ENCODE measurements around the gene TMPRSS7.
A peak's percentile ranks its signal among the peaks of the same experiment; 100 is the strongest.
"Not testable (repeated sequence)": the region's sequence is repeated elsewhere in the genome, so short reads cannot be mapped to it uniquely, and the experiment has no call there.

The TMPRSS7 gene

DNA sequence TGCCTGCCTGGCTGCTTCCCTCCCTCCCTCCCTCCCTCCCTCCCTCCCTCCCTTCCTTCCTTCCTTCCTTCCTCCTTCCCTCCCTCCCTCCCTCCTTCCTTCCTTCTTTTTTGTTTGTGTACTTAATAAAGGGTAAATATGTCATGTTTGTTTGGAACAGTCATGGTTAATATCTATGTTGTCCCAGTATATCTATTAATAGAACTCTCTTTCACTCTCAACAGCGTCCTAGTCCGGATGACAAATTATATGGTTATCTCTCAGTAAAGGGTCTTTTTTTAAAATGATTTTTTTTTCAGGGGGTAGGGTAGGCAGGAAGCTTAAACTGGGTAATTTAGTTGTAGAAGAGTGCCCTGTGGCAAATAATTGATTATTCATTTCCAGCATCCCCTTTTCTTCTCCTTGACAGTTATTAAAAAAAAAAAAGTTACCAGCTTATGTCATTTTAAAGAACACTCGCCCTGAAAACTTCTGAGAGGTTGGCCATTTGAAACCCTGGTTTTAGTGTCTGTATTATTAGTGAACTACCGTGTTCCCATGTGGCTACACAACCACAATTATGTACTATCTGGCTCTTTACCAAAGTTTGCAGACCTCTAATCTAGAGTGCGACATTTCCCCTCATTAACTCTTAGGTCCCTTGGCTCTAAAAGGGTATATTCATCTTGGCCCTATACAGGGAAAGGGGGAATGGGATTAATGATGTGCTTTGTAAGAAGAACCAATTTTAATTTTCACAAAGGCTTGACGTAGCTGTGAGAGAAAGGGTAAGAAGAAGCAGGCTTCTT is 22.1 kb upstream of the TMPRSS7 start:
- no peak for DNase-seq (ENCODE audit: low read depth)

GRCh38 chr3:112013058-112013783 is 21.3 kb upstream of the TMPRSS7 start:
- DNase-seq (ENCODE audit: low read depth): peak; percentile 83

- no peak for DNase-seq (ENCODE audit: low read depth)
Measured at GRCh38 chr3:112013784-112014143, 20.8 kb upstream of the TMPRSS7 start.

DNA sequence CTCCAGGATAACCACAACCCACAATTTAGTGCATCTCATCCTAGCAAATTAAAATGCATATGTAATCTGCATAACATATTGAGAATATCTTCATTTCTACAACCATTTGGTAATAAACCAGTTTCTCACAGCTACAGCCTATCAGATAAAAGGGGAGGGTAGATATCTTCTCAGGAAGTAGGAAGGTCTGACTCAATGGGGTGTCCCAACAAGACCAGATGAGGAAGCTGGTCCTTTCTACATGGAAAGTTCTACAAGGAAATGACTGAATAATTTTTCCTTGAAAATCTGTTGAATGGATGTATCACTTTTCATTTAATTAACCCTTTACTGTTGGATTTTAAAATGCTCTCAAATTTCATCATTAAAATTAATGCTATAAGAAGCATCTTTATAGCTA is 17.4 kb upstream of the TMPRSS7 start:
- no peak for DNase-seq (ENCODE audit: low read depth)

GRCh38 chr3:112018712-112019111 is 15.8 kb upstream of the TMPRSS7 start:
- DNase-seq (ENCODE audit: low read depth): no peak

- DNase-seq (ENCODE audit: low read depth): no peak
Measured at GRCh38 chr3:112019716-112020115, 14.8 kb upstream of the TMPRSS7 start.

DNA sequence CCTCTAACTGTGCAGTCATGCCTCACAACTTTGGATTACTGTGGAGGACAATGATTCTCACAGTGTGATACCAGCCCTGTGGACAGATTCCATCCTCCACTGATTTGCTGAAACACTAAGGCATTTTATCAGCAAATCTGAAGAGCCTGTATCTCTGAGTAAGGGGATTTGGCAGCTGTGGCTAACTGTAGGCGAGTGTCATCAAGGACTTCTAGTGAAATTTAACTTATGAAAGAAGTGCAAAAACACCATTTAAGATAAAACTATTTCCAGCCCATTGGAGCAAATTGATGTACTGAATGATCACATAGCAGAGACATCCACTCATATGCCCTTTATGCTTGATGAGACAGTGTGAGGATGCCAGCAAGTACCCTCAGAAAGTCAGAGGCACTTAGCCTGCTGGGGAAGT is 13.9 kb upstream of the TMPRSS7 start:
- DNase-seq (ENCODE audit: low read depth): no peak

DNA sequence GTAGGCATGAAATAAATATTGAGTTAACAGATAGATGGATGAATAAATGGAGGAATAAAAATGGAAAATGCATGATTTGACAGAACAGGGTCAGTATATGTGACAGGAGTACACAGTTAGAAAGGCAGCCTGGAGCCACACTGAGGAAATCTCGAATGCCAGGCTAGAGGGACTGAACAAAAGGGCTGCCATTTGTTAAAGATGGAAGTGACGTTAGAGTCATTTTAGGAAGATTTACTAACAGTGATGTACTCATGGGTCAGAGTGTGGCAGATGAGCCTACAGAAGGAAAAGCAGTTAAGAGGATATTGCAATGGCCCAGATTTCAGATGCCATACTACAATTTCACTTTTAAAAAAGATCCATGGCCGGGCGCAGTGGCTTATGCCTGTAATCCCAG is 7.4 kb upstream of the TMPRSS7 start:
- DNase-seq (ENCODE audit: low read depth): no peak

DNA sequence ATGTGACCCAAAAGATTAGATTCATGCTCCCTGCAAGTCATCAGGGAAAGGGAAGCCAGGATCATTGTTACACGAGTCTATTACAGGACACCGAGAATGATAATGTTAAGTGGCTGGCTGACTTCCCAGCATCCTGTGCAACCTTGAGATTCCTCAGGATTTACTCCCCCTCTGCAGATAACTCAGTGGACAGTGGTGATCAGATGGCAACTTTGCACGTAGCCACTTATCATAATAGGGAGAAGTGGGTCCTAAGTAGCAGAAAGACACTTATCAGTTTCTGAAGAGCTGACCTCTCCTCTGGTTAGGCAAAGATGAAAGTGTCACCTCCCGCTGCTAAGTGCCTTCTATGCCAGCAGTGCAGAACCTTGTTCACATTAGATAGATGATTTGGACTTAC is 6.7 kb upstream of the TMPRSS7 start:
- DNase-seq (ENCODE audit: low read depth): no peak

- no peak for DNase-seq (ENCODE audit: low read depth)
Measured at GRCh38 chr3:112030901-112031300, 3.6 kb upstream of the TMPRSS7 start.

- DNase-seq (ENCODE audit: low read depth): no peak
Measured at GRCh38 chr3:112032098-112032731, 2.3 kb upstream of the TMPRSS7 start.

DNA sequence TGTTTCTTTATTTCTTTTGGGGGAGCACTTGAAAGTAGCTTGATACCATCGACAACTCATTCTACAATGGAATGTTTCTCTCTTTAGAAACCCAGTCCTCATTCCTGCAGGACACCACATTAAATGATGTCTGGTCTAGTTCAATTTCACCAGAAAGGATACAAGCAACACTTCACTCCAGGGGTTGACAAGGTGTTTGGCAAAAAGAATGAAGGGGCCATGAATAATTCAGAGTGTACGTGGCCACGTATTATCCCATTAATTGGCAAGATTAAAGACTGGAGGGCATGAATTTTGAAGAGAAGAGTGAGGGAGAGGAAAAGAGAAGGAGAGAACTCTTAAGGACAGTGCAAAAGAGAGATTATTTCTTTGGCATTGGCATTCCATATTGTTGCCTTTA is 705 bp downstream of the TMPRSS7 start:
- no peak for DNase-seq (ENCODE audit: low read depth)

GRCh38 chr3:112037194-112037593 is 2.7 kb downstream of the TMPRSS7 start:
- DNase-seq (ENCODE audit: low read depth): not testable (repeated sequence)

DNA sequence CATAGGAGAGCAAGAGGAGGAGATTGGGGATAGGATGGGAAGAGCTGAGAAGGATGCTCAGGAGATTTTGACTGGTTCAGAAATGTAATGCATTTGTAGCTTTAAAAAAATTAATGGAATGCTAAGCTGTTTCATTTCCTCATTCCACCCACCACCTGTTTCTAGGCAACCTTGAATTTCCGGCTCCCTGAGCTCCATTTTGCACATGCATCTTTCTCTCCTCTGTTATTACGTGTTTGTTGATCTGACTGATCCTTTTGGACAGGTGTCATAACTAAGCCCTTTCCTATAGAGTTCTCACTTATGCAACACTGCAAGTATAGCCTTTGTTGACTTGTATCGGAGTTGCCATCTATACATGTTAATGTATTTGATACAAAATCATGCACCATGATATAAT is 4.3 kb downstream of the TMPRSS7 start:
- peak; percentile 32 for DNase-seq (ENCODE audit: low read depth)

DNA sequence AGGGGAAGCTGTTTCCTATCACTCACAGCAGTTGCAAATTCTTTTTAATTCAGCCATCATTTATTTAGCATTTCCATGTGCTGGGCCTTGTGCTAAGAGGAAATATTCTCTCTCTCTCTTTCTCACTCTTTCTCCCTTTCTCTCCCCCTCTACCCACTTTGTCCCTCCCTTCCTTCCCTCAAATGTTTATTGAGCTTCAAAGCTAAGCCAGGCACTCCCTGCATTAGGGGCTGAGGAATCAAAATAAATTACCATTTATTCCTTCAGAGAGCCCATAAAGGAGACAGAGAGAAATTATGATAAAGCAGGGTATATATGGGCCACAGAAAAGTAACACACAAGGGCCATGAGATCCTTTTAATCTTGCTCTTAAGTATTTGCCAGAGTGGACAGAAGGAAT is 6.8 kb downstream of the TMPRSS7 start:
- DNase-seq (ENCODE audit: low read depth): no peak

DNA sequence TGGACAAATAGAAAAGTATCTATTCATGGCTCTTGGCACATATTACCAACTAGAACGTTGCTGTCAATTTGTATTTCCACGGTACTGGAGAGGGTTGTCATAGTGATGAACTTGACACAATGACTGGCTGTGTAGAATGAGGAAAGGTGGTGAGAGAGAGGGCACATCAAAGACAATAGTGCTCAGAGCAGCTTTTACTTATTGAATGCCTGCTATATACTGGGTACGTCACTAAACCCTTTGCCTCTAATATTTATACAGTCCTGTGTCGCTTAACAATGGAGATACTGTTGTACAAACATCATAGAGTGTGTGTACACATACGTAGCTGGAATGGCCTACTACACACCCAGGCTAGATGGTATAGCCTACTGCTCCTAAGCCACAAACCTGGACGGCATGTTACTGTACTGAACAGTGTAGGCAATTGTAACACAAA is 8.3 kb downstream of the TMPRSS7 start:
- DNase-seq (ENCODE audit: low read depth): no peak

GRCh38 chr3:112043621-112044201 is 9.2 kb downstream of the TMPRSS7 start:
- DNase-seq (ENCODE audit: low read depth): peak; percentile 78

DNA sequence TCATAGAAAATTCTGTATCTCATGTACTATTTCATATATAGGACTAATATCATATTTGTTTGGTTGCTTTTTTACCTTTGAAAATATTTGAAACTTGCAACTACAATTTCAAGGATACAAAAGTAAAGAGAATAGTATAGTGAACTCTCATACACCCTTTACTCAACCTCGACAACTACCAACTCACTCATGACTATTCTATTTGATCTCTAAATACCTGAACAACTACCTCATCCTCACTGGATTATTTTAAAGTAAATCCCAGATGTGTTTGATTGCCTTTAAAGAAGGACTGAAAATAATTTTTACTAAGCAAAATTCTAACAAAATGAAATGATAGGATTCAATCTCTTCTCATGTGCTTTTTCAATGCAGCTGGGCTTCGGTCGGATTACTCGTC is 12.1 kb downstream of the TMPRSS7 start:
- peak; percentile 54 for DNase-seq (ENCODE audit: low read depth)

DNA sequence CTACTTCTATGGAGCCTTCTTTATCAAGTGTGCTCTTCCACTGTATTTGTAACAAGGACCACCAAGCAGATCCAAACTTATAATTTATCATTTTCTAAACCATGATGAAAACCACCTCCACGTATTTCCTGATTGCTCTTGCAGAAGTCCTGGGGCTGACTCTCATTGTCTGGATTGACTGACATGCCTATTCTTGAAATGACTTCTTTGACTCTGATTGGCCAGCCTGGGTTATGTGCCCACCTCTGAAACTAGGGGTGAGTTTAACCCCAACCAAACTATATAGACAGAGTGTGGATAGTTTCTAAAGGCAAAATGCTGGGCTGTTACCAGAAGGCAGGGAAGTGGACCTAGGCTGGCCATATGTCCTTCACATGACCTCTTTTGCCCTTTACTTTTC is 12.7 kb downstream of the TMPRSS7 start:
- no peak for DNase-seq (ENCODE audit: low read depth)

GRCh38 chr3:112048911-112049310 is 14.4 kb downstream of the TMPRSS7 start:
- no peak for DNase-seq (ENCODE audit: low read depth)

- no peak for DNase-seq (ENCODE audit: low read depth)
Measured at GRCh38 chr3:112053229-112053628, 18.7 kb downstream of the TMPRSS7 start.

- DNase-seq (ENCODE audit: low read depth): peak; percentile 91
Measured at GRCh38 chr3:112056451-112056929, 22.0 kb downstream of the TMPRSS7 start.

DNA sequence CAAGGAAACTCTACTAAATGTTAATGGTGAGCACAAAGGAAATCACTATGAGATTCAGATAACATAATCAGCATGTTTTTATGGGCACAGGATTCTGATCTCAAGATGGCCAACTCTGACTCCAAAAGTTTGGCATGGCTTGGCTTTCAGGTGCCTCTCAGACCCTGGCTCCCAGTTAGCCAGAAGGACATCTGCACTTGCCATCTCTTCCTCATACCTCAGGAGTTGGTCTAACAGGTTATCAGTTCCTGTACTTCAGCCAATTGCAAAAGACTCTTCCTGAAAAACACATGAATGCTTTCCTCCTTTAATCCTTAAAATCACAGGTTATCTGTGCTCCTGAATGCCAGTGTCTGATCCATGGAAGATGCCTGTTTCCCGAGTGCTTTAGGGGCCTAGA is 25.0 kb downstream of the TMPRSS7 start:
- no peak for DNase-seq (ENCODE audit: low read depth)

All from iris pigment epithelial cell (primary cell).